ENCODE data around the gene TAF3.

The TAF3 gene

DNA sequence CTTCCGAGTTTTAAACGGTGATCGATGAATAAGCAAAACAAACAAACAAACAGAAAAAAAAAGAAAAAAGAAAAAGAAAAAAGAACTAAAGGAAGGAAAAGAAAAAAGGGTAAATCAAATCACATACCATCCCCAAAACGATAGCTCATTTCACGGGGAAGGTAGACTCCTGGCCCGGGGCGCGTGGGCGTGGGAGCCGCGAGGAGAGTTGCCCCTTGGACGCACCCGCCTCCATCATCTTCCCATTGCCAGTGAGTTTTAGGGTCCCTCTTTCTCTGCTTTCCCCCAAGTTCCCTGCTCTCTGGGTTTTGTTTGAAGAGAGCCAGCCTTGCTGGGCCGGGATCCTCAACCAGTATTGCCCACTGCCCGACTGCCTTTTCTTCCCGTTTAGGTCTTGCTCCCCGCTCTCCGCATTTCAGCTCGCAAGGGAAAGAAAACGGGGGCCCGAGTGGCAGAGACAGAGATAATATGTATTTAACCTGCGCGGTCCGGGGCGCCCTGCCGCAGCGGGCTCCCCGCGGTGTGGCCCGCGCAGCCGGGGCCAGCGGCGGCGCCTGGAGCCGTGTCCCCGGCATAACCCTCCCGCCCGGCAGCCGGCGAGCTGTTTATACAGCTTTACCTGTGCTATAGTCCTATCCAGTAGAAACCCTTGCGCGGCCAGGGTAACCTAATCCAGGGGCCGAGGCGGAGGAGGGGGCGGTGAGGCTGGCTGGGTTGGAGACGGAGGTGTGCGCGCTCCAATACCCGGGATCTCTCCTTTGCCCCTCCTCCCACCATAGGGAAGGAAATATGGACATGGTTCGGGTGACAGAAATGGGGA lies 230.9 kb downstream of the TAF3 start:
- DNase-seq (ENCODE audit: low read depth) = no peak

- no peak for DNase-seq (ENCODE audit: low read depth)
These were observed 231.7 kb downstream of the TAF3 start for GRCh38 chr10:8049865-8050555.

DNA sequence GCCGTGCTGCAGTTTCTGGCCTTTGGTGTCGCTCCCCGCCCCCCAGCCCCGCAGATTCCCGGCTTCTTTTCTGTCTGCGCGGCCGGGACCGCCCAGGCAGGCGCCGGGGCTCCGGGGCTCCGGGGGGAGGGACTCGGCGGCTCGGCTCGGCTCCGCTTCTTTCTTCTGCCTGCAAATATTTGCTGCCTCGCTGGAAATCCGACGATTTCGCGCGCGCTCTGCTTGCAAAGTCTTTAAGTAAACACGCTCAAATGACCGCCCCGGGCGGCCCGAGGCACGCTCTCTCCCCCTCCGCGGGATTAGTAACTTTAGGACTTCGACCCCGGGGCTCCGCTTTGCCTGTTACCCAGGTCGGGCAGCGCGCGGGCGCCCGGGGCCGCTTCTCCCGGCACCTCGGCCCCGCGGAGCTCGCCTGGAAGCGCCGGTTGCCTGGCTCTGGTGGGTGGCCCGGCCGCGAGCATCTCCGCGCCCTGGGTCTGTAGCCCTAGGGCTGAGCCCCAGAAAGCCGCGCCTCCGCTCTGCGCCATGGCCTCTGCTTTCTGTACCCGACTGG lies 232.3 kb downstream of the TAF3 start:
- no peak for DNase-seq (ENCODE audit: low read depth)

DNA sequence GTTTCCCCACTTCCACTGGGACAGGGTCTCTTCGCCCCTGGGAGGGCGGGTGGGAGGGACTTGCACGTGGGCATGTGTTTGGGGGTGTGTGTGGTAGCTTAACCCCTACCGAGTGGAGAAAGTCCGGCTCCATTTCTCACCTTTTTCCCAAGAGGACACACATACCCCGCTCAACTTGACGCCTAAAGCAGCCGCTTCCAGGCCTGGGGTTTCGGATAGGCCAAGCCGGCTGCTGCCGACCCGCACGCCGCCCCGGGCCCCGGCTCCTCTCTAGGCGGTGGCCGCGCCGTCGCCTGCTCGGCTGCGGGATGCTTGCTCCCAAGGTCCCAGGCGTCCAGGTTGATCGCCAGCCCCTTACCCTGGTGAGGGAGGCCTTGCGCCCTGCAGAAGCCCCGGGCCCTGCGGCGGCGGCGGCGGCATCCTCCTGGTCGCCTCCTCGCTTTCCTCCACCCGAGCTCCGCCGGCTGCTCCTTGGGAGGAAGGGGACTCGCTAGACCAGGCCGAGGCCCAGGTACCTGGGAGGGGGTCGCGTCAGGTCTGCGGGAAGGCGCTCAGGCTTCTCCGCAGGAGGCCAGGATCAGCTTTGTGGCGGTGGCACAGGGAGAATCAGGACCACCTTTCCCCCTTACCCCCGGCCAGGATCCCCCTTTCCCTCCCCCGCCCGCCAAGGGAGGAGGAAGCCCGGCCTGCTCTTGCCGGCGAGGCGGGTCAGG lies 233.0 kb downstream of the TAF3 start:
- no peak for DNase-seq (ENCODE audit: low read depth)

GRCh38 chr10:8051851-8052257 lies 233.5 kb downstream of the TAF3 start:
- DNase-seq (ENCODE audit: low read depth) = no peak

- DNase-seq (ENCODE audit: low read depth) = no peak
These were observed 234.1 kb downstream of the TAF3 start for GRCh38 chr10:8052341-8052955.

GRCh38 chr10:8052956-8053445 lies 234.7 kb downstream of the TAF3 start:
- no peak for DNase-seq (ENCODE audit: low read depth)

DNA sequence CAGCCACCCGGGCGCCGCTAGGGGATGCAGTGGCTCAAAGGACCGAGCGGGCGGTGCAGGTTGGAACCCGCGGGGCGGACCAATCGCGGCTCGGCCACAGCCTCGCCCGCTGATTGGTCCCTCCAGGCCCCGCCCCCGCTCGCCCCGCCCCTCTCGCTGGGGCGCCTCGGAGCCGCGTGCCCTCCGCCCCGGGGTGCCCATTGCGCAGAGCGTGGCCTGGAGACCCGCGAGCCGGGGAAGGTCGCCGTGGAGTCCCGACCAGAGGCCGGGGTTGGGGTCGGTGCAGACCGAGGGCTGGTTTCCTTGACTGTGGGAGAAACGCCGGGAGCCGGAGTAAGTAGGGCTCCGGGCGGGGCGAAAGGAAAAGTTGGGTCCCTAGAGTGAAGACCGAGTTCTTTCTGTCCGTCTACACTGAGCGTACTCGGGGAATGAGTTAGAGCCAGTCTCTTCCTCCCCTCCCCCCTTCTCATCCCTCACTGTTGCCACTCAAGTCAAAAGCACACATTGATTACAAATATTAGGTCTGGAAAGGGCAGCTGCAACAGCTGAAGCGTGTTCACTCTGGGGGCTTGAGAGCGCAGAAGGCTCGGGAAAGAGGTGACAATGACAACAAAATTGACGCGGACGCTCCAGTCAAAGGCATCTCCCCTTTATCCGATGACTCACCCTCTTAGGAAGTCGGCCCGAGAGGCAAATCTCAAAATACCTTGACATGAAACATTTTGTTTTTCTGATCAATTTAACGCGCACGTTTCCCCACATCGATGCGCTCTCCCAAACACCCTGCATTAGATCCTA lies 235.3 kb downstream of the TAF3 start:
- peak; percentile 90 for DNase-seq (ENCODE audit: low read depth)

DNA sequence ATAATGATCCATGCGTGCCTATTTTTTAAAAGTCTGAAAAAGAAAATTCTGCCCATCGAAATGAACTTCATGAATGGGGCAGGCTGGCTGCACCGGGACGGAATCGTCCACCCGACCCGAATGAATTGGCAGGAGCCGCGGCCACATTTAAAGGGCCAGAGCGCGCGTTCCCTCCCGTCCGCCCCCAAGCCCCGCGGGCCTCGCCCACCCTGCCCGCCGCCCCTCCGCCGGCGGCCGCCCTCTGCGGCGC lies 235.9 kb downstream of the TAF3 start:
- DNase-seq (ENCODE audit: low read depth) = no peak

GRCh38 chr10:8054494-8055407 lies 236.4 kb downstream of the TAF3 start, which contains the start of gene GATA3:
GATA3 (plus strand) TSS chr10:8054688; CDS start chr10:8055656, 968 bp downstream.
- peak; percentile 61 for DNase-seq (ENCODE audit: low read depth)

DNA sequence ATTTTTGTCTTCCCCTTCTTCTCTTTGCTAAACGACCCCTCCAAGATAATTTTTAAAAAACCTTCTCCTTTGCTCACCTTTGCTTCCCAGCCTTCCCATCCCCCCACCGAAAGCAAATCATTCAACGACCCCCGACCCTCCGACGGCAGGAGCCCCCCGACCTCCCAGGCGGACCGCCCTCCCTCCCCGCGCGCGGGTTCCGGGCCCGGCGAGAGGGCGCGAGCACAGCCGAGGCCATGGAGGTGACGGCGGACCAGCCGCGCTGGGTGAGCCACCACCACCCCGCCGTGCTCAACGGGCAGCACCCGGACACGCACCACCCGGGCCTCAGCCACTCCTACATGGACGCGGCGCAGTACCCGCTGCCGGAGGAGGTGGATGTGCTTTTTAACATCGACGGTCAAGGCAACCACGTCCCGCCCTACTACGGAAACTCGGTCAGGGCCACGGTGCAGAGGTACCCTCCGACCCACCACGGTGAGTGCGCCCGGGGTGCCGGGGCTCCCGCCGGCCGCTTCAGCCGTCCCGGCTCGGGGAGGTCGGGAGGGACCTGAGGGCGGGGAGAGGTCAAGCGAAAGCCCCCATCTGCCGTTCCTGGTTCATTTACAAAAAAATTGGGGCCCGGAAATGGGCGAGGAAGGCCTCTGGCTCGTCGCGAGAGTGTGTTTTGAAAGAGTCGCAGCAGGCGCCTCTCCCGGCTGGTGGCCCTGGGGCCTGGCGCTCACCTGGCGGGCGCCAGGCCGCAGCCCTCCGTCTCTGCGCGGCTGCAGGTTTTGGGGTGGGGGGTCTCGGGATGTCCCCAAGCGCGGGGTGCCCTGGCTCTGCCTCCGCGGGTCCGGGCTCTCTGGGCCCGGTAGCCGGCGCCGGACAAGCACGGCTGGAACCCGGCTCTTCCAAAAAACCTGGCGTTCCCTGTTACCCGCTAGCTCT lies 237.4 kb downstream of the TAF3 start:
- no peak for DNase-seq (ENCODE audit: low read depth)

GRCh38 chr10:8056378-8056777 lies 238.1 kb downstream of the TAF3 start:
- DNase-seq (ENCODE audit: low read depth) = no peak

DNA sequence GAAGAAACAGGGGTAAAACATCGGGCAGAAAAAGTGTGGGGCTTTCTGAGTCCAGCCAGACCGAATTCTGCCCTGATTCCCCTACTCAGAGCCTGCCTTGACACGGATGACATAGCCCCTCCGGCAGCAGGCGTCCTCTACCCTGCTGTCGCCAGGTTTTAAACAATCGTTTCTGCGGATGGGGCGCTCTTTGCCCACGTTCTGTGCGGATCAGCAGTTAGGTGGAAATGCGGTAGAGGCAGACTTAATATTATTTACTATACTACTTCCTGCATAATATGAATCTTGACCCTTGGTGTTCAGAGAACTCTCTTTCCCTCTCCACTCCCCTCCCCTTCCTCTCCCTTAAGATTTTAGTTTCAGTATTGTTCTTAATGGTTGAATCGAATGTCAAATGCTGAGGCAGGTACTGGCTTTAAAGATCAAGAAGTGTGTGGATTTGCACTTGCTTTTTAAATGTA lies 238.6 kb downstream of the TAF3 start:
- DNase-seq (ENCODE audit: low read depth) = no peak

DNA sequence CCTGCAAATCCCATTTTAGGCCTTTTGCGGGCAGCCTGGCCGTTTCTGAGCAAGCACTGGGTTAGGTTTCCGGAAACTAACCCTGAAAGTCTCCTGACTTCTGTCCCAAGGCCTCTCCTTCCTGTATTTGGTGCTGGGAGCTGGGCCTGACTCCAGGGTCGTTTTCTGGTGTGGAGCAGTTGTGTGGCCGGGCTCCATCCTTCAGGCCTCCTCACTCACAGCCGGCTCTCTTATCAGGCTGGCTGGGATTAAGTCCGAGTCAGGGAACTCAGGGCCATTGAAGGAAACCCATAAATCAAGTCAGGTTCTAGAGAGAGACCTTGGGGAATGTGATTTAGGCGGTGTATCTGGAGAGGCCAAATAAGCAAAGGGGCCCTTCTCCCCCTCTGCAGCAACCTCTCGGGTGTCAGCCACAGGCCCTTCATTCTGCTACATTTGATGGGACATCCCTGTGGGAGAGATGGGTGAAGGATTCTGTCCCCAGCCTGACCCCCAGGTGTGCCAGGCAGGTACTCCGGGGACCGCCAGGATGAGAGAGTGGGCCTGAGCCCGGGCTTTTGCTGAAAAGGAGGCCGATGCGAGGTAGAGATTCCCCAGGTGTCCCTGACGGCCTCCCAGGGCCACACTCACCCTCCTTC lies 239.4 kb downstream of the TAF3 start:
- no peak for DNase-seq (ENCODE audit: low read depth)

DNA sequence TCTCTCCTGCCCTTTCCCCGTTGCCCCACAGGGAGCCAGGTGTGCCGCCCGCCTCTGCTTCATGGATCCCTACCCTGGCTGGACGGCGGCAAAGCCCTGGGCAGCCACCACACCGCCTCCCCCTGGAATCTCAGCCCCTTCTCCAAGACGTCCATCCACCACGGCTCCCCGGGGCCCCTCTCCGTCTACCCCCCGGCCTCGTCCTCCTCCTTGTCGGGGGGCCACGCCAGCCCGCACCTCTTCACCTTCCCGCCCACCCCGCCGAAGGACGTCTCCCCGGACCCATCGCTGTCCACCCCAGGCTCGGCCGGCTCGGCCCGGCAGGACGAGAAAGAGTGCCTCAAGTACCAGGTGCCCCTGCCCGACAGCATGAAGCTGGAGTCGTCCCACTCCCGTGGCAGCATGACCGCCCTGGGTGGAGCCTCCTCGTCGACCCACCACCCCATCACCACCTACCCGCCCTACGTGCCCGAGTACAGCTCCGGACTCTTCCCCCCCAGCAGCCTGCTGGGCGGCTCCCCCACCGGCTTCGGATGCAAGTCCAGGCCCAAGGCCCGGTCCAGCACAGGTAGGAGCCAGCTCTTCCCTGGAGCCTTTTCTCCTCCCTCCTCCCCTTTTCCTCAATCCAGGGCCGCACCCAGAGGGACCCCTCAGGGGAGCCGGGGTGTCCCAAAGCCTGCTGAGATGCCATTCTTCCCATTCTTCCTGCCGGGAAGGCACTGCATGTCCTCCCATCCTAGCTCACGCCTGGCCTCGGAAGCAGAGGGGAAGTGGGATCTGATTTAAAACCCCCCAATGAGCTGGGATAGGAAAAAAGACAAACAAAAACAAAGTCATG lies 240.2 kb downstream of the TAF3 start:
- no peak for DNase-seq (ENCODE audit: low read depth)

GRCh38 chr10:8059191-8059936 lies 241.1 kb downstream of the TAF3 start:
- DNase-seq (ENCODE audit: low read depth) = no peak
